HG03565 (cell line): ENCODE data around the gene VAT1L.

Source experiments
- ATAC-seq: cut with Tn5 transposase; IDR thresholded peaks from one replicate; pipeline ENCODE4 v1.9.1; 2021; ENCODE audit warnings: mild to moderate bottlenecking, moderate library complexity; ENCODE audit not compliant: unreplicated experiment

The VAT1L gene, protein sequence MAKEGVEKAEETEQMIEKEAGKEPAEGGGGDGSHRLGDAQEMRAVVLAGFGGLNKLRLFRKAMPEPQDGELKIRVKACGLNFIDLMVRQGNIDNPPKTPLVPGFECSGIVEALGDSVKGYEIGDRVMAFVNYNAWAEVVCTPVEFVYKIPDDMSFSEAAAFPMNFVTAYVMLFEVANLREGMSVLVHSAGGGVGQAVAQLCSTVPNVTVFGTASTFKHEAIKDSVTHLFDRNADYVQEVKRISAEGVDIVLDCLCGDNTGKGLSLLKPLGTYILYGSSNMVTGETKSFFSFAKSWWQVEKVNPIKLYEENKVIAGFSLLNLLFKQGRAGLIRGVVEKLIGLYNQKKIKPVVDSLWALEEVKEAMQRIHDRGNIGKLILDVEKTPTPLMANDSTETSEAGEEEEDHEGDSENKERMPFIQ

DNA sequence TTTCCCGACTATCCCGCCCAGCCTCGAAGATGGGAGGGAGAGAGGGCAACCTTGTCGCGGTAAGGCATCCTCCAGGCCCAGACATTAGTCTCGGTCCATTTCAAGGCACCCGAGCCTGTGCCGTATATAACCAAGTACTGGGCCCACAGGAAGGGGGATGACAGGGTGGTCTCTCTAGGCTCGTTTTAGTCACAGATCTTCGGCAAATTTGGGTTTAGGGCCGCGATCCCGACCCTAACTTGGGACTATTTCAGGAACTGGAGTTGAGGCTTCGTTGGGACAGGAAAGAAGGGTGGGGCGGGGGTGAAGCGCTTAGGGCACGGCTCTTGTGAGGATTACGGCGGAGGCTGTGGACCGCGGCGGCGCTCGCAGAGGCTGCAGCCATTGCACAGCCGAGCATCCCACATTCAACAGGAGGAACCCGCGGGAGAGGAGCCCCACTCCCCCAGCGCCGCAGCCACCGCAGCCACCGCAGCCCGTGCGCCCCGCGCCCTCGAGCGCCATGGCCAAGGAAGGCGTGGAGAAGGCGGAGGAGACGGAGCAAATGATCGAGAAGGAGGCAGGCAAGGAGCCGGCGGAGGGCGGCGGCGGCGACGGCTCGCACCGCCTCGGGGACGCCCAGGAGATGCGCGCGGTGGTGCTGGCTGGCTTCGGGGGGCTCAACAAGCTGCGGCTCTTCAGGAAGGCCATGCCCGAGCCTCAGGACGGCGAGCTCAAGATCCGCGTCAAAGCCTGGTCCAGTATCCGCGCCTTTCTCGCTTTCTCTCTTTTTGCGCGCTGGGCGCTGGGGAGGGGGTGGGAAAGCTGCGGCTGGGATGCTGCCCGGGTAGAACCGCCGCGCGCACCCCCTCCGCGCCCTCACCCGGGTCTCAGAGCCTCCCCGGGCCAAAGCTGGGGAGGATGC lies at the start of gene VAT1L:
Gene VAT1L, plus strand, starts transcription at position 384 of the 904 bp plus-strand sequence. Its CDS starts 119 bp downstream, at position 503.
- ATAC-seq: no peak

DNA sequence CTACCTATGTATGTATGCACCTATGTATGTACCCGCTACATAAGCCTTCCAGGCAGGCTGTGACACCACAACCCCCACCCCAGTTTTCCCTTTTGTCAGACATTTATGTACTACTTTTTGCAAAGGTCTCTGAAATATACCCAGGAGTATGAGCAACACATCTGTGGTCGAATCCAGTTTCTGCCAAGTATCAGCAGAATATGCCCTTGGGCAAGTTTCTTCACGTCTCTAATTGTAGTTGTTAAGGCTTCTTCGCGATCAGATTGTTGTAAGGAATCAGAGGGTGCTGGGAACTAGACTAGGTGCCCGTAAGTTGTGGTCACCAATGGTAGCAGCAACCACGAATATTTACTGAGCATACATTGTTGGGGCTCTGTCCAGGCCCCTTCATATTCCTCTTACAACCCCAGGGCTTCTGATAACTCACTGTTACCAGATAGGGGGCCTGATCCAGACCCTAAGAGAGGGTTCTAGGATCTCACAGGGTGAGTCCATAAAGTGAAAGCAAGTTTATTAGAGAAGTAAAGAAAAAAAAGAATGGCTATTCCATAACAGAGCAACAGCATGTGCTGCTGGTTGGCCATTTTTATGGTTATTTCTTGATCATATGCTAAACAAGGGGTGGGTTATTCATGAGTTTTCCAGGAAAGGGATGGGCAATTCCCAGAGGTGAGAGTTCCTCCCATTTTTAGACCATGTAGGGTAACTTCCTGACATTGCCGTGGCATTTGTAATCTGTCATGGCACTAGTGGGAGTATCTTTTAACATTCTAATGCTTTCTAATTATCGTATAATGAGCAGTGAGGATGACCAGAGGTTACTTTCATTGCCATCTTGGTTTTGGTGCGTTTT lies 49.4 kb upstream of the VAT1L start:
- ATAC-seq: no peak

DNA sequence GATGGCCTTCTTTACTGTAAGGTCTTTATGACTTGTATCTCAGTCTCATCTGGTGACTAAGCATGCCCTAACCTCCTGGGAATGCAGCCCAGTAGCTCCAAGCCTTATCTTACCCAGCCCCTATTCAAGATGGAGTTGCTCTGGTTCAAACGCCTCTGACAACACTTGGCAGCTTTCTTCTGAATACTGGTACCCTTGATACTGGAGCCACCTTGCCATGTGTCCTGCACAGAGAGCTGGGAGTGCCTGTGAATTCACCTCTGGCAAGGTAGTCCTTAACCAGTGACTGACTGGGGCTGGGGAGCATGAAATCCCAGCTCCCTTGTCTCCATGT lies 48.8 kb upstream of the VAT1L start:
- no peak for ATAC-seq

DNA sequence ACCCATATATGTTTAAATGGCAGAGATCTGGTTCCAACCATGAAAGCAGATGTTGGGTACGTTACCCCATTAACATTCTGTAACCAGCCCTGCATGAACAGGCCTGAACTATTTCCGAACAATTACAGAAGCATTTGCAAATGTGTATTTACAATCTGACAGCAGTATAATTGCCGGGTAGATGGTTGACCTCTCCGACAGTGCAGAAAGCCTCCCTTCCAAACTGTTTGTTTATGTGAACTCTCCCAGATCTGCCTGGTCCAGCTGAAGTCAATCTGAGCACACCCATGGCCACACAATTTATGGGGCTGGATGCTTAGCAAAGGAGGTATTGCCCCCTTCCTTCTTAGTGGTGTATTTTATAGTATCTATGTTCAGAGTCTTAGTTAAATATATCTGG lies 44.2 kb upstream of the VAT1L start:
- no peak for ATAC-seq

DNA sequence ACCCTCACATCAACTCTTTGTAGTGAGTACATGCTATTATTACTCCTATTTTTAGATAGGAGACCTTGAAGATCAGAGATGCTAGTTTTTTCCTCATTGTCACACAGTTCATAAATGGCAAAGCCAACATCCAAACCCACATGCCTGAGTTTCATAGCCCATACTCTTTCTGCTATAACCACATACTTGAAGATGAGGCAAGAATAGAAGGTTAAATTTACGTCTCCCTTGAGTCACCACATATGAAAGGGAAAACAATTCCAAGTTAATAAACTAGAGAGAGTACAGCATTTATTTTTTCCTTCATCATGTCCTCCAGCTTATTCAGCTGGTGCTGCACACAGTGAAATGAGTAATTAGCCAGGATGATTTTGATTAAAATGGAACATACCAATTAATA lies 42.4 kb upstream of the VAT1L start:
- no peak for ATAC-seq

DNA sequence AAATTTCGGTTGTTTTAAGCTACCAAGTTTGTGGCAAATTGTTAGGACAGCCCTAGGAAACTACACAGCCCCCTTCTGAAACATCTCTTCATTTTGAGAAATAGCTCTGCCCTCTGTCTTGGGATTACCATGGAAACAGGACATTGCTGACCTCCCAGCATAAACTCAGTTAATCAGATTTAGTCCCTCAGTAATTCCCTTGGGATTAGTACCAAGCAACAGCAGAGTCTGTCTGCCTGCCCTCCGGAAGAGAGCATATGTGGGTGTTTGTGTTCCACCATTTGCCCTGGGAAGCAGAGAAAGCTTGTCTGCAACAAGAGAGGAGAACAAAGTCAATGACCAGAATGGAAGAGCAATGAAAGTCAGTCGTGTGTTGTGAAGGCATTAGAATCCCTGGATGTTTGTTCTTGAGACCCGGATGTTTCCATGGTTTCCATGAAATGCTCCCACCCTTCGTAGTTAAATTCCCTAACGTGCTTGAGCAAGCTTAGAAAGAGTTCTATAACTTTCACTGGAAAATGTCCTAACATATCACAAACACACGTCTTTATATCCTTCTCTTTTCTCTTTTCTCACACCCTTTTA lies 39.9 kb upstream of the VAT1L start:
- no peak for ATAC-seq

DNA sequence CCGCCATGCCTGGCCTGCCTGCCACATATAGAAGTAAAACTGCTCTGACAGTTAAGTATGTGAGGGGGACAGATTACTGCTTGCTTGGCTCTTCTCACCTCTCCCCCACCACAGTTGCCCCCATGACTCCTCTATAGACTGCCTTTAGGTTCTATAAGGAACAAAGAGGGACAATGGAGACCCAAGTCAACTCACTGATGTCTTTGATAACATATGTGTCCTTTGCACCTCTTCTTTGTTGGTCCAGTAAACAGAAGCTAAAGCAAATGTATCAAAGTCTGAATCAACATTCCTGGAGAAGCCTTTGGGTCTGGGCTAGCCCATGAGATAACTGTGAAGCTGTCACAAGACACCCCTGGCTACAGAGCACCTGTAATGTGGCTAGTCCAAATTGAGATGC lies 38.9 kb upstream of the VAT1L start:
- no peak for ATAC-seq

DNA sequence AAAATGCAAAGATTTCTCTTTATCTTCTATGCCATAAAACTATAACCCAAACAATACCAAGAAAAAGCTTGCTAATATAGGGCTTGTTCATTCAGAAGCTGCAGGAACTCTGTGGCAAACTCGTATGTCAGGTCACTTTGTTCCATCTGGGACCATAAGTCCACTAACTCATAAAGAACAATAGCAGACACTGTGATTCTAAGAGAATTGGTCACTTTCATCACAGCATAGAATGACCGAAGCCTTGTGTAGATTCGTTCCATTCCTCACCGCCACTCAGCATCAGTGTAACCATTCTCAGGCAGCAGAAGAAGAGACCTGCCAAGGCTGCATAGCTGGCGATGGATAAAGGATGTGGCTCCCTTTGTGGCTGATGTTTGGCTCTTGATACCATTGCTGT lies 30.3 kb upstream of the VAT1L start:
- no peak for ATAC-seq

DNA sequence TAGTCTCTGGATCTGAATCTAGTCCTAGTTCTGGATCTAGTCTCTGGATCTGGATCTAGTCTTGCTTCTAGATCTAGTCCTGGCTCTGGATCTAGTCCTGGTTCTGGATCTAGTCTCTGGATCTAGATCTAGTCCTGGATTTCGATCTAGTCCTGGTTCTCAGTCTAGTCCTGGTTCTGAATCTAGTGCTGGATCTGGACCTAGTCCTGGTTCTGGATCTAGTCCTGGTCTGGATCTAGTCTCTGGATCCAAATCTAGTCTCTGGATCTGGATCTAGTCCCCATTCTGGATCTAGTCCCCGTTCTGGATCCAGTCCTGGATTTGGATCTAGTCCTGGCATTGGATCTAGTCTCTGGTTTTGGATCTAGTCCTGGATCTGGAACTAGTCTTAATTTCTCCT lies 29.9 kb upstream of the VAT1L start:
- no peak for ATAC-seq

DNA sequence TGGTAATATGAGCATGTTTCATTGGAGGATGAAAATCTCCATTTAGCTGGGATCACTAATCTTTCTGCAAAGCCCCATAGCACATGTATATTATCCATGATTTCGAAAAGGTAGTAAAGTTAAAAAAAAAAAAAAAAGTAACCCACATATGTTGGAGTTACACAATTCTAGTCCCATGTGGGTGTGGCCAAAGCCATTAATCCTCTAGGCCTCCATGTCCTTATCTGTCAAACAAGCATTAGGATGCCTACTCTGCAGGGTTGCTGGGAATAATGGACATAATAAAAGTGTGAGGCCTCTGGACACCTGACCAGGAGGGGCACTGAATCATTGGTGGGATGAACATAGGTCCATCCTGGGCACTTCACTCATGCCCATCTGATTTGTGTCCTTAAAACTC lies 29.2 kb upstream of the VAT1L start:
- no peak for ATAC-seq

DNA sequence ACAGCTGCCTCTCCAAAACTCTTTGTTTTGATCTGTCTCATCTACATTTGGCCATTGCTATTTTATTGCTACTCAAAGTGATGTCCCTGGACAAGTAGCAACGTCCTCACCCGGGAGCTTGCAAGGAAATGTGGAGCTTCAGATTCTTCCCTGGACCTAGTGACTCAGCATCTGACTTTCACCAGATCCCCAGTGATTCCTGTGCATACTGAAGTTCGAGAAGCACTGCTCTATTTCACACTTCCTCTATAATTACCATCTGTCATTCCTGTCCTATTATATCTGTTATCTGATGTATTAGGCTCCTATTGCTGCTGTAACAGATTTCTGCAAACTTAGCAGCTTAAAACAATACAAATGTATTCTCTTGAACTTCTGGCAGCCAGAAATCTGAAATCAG lies 28.5 kb upstream of the VAT1L start:
- ATAC-seq: no peak

DNA sequence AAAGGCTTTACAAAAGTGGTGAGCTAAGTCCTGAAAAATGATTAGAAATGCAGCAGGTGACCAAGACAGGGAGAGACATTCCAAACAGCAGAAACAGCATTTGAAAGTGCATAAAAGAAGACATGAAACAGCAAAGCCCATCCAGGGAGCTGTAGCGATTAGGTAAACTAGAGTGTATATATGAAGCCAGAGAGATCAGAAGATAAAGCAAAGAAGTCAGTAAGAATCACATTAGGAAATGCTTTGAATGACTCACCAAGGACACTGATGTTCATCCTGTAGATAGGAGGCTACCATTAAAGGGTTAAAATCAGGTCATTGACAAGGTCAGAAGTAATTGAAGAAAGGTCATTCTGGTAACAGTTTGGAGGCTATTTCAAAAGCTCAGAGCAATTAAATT lies 27.6 kb upstream of the VAT1L start:
- no peak for ATAC-seq

DNA sequence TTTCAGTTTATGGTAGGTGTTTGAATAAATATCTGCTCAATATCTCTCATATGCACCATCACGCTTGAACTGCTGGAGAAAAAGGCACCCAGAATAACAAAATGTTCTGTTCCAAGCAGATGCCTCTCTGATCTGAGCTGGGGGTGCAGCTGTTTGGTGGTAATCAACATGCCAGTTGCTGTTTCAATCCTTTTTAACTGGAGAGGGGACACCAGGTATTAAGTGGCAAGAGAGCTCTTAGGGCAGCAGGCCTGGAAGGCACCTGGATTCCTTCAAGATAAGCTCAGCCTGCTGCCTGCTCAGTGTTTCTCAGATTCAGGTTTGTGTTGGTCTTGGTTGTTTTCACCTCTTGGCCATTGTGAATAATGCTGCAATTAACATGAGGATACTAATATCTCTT lies 27.2 kb upstream of the VAT1L start:
- no peak for ATAC-seq

DNA sequence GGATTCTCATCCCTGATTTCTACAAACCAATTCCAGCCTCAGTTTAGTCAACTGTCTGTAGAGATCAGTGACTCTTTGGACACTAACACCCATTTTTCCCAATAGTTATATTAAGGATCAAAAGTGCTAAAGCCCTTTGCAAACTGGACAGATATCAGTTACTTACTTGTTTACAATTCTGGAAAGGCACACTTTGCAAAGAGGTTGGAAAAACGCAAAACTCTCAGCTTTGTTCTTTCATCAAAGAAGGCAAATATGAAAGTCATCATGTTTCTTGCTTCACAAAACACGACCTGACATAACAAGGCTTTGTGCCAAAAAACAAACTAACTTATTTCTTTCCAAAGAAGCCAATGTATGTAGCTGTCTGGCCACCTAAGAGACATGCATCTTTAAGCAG lies 26.1 kb upstream of the VAT1L start:
- no peak for ATAC-seq

DNA sequence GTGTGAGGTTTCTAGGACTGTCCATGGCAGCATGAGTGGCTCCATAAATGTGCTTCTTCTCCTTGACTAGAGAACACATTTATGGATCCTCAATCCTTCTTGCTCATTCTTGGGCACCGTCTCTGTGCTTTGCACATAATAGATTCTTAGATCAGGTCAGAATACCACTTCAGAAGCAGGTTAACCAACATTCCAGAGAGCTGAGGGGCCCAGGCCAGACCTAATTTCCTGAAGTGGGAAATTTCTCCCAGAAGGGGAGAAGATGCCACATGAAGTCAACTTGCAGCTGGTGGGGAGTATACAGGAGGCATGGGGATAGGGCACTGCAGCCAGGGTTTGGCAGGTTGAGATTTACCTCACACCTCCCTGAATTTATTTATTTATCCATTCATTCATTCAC lies 24.4 kb upstream of the VAT1L start:
- no peak for ATAC-seq

DNA sequence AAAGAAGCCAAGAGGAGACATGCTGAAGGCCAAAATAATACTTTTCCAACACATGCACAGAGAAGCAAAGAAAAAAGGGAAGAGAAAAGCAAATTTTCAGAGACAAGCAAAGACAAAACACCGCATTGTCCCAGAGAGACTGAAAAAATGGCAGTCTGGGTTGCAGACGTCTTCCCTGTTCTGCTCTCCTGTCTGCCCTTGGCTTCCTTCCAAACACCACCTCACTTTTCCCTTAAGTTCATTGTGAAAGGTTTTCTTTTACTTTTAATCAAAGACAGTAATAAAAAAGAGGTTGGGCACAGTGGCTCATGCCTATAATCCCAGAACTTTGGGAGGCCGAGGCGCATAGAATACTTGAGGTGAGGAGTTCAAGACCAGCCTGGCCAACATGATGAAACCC lies 21.2 kb upstream of the VAT1L start:
- ATAC-seq: no peak

DNA sequence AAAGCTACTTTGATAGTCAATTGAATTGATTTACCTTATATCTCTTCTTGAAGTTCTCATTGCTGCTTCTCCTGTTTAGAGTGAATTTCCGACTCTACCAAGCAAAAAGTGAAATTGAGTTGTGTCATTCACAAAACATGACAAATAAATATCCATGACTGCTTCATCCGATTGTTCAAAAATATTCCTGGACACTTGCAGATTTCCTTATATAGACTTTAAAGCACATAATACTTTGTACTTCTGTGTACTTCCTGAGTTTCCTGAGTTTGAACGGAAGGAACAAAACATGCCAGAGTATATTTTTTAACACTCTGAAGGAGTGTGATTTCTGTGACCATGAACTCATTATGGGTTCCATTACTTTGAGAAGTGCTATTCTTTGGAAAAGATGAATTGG lies 20.5 kb upstream of the VAT1L start:
- ATAC-seq: no peak

DNA sequence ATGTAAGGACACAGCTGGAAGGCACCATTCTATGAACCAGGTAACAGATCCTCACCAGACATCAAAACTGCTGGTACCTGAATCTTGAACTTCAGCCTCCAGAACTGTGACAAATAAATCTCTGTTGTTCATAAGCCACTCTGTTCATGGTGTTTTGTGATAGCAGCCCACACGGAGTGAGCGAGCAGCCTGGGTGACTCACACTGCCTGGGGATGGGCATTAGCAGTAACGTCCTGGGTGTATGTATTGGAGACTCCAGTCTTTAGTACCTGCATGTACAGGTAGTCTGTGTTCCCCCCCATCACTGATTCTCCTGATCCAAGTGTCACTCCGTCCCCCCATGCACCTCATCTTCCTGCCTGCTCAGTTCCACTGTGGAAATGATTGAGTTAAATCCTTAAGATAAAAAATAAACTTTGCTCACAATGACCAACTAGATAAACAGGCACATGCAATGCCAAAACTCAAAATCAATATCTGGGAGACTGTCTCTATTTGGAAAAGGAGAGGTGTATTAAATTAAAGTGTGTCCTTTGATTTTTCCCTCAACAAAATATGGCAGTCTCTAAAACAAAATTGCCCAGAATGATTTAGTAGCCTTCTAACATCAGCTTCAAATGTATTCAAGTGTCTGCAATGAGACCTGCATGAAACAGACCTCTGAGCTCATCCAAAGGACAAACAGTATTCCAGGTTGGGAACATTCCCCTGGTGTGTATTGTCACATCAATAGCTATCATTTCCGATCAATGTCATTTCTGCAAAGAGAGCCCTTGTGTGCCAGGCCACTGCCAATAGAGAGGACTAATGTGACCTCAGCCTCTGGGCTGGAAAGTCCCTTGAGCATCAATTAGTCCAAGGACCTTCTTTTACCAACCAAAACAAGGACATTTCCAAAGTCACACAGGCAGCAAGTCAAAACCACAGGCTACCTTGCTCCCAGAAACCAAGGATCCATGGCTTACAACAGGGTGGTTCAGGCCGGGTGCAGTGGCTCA lies 12.2 kb upstream of the VAT1L start:
- no peak for ATAC-seq

DNA sequence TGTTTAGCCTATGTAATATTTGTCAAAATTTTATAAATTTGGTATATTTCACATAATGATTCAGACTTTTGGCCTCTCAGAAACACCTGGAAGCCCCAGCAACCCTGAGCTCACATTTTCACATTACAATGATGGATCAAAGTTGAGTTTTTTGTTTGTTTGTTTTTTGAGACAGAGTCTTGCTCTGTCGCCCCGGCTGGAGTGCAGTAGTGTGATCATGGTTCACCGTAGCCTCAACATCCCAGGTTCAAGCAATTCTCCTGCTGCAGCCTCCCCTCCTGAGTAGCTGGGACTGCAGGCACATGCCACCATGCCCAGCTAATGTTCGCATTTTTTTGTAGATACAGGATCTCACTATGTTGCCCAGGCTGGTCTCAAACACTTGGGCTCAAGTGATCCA lies 10.6 kb upstream of the VAT1L start:
- no peak for ATAC-seq

DNA sequence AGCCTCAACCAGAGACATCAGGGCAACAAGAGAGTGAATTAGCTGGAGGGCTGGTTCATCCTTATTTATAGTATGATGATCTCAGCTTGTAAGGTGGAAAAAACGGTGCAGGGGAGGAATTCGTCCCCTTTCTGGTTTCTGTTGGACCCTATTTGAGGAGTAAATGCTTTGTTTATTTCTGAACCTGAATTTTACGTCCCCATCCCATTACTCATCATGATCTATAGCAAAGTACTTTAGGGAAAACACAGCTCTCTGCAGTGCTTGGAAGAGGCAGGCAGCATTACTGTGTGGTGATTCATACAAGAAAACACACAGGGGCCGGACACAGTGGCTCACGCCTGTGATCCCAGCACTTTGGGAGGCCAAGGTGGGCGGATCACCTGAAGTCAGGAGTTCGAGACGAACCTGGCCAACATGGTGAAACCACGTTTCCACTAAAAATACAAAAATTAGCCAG lies 8.0 kb upstream of the VAT1L start:
- no peak for ATAC-seq
